ENCODE data around the gene PPDPF. TPM values are rescaled to one million over a fixed set of nuclear protein-coding genes. Genes with fewer than 3 reads are reported as not detected.

The PPDPF gene
- total and polyA plus RNA-seq, 2 donors (not counting 1 experiment from before 2014, with no cell fraction given): 93.5 to 162 TPM

DNA sequence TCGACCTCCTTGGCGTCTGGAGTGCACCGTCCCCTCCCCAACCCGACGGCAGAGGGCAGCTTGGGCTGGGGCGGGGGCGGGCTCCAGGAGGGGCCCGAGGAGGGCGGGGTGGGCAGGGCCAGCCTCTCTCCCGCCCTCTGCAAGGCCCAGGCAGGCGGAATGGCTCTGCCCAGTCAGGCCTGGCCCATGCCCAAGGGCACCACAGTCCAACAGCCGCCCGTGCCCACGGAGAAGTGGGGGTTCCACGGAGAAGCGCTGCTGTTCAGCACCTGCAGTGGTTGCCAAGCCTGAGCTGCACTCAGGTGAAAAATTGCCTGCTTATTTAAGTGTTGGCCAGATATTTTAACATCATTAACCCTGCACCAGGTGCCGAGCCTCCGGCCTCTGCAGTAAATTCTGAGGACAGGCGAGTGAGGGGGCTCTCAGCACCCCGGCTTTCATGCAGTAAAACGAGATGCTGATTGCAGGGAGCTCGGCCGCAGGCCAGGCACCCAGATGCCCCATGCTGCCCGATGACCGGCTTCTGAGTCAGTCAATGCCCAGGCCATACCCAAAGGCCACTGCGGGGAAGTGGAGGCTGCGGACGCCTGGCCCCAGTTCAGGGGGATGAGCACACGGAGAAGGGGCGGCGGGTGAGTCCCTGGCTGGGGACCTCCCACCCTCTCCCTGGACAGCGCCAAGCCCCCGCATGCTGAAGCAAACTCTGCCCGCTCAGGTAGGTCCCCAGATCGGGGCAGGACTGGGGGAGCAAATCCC lies 27.3 kb downstream of the PPDPF start, which contains the start of gene SRMS:
Gene SRMS (minus strand): TSS at position 25 of the 756 bp plus-strand sequence. CDS start 286 bp downstream, outside the sequence.
- POLR2A ChIA-PET: no interaction called here
- H3K4me2 ChIP-seq (replicated peaks; ENCODE audit: low read depth, low read length, poor library complexity, severe bottlenecking): peak within 1 kb of the TSS; percentile 8

More for the DNA sequence above, 27.3 kb downstream of the PPDPF start, which contains the start of gene SRMS:
- Histone ChIP-seq H3K4me1 (ENCODE audit: control insufficient read depth in 2 of 2, insufficient read depth in 2 of 2, low read length in 2 of 2) (peaks cover 44 to 72% of the 10 kb centered on the region in 2 donors), H3K9me3 (ENCODE audit: control extremely low read depth in 1 of 3, control insufficient read depth in 2 of 3, insufficient read depth in 1 of 3, low read length in 2 of 3) (peaks cover 0 to under 1% (median 0%) of the 10 kb centered on the region in 3 donors), H3K27me3 (replicated peaks in 1 of 4; ENCODE audit: control extremely low read depth in 1 of 4, control insufficient read depth in 3 of 4, insufficient read depth in 4 of 4, low read length in 3 of 4) (peaks cover 0 to 8% (median 1%) of the 10 kb centered on the region in 4 experiments), H3K79me2 (ENCODE audit: control insufficient read depth, insufficient read depth, low read length) (no peaks in the 10 kb centered on the region), H3K27ac (ENCODE audit: low read length in 2 of 2) (no peak within 1 kb of the TSS), H4K20me1 (ENCODE audit: control insufficient read depth, insufficient read depth, low read length, poor library complexity, severe bottlenecking) (no peaks in the 10 kb centered on the region), H3K4me3 (ENCODE audit: control extremely low read depth in 1 of 5, extremely low read depth in 1 of 5, insufficient read depth in 1 of 5, low read depth in 2 of 5, low read length in 4 of 5) (no peak within 1 kb of the TSS), H3K36me3 (replicated peaks in 1 of 2; ENCODE audit: control extremely low read depth in 1 of 2, control insufficient read depth in 1 of 2, extremely low read depth in 1 of 2, insufficient read depth in 2 of 2, low read length in 1 of 2) (no peaks in the 10 kb centered on the region), H3K9ac (ENCODE audit: low read length) (no peak within 1 kb of the TSS), H2AFZ (ENCODE audit: insufficient read depth, low read depth, low read length, poor library complexity, severe bottlenecking) (no peak within 1 kb of the TSS)
- DNase-seq: no peak
- no peaks in the 10 kb centered on the region for H3K27me3 Mint-ChIP-seq
- intact Hi-C loops (cut with micrococcal nuclease): no loop called here
- no peak for ATAC-seq (ENCODE audit: low read depth)
- TF ChIP-seq, protein P1, sequence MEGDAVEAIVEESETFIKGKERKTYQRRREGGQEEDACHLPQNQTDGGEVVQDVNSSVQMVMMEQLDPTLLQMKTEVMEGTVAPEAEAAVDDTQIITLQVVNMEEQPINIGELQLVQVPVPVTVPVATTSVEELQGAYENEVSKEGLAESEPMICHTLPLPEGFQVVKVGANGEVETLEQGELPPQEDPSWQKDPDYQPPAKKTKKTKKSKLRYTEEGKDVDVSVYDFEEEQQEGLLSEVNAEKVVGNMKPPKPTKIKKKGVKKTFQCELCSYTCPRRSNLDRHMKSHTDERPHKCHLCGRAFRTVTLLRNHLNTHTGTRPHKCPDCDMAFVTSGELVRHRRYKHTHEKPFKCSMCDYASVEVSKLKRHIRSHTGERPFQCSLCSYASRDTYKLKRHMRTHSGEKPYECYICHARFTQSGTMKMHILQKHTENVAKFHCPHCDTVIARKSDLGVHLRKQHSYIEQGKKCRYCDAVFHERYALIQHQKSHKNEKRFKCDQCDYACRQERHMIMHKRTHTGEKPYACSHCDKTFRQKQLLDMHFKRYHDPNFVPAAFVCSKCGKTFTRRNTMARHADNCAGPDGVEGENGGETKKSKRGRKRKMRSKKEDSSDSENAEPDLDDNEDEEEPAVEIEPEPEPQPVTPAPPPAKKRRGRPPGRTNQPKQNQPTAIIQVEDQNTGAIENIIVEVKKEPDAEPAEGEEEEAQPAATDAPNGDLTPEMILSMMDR (IDR thresholded peaks at IDR 0.05): no peak
- TF ChIP-seq EZH2 (IDR thresholded peaks at IDR 0.05; ENCODE audit: borderline replicate concordance, insufficient read depth, low read depth, low read length, poor library complexity, severe bottlenecking): no peak
- CTCF ChIA-PET: interaction anchor here (1.0 to 1.5 kb wide), 3 partner anchors 9 to 77 kb away, joined by 3 read pairs; no protein-coding TSS in a partner anchor
- H3K4me3 Mint-ChIP-seq: no peak within 1 kb of the TSS
- WGBS (ENCODE audit: insufficient coverage): 55% methylated on average over 31 of the region's 35 CpGs
- H3K4me1 Mint-ChIP-seq: peaks cover 66% of the 10 kb centered on the region
- peak within 1 kb of the TSS; percentile 46 for H3K27ac Mint-ChIP-seq
- H3K9me3 Mint-ChIP-seq (ENCODE audit: insufficient read depth): no peaks in the 10 kb centered on the region

Measured in B cell (primary cell).